Neural progenitor cell (in vitro differentiated cells): ENCODE results near the gene GDF10. TPM values are rescaled to one million over a fixed set of nuclear protein-coding genes. Genes with fewer than 3 reads are reported as not detected.
A peak's percentile ranks its signal among the peaks of the same experiment; 100 is the strongest.

ENCODE experiments used
- DNase-seq: peaks from one replicate; pipeline ENCODE4 v3.0.0-alpha.2; 2016; ENCODE audit warnings: low spot score
- H2AFZ ChIP-seq: fragments of 200-600 bp; sonication (generic); replicated peaks from 2 replicates; pipeline ENCODE4 v1.6.1; 2016; ENCODE audit warnings: antibody characterized with exemption
- H3F3A ChIP-seq: fragments of 200-600 bp; sonication (generic); 2 replicates; pipeline ENCODE4 v1.6.1; 2016; ENCODE audit warnings: antibody characterized with exemption, low read depth
- H3K27ac ChIP-seq: fragments of 200-600 bp; sonication (generic); 2 replicates; pipeline ENCODE4 v1.5.1; 2016; ENCODE audit warnings: mild to moderate bottlenecking
- H3K27me3 ChIP-seq: fragments of 200-600 bp; sonication (generic); 2 replicates; pipeline ENCODE4 v1.6.1; 2016; ENCODE audit warnings: mild to moderate bottlenecking, moderate library complexity
- H3K36me3 ChIP-seq: fragments of 200-600 bp; sonication (generic); 2 replicates; pipeline ENCODE4 v1.5.1; 2016
- H3K4me1 ChIP-seq: fragments of 200-600 bp; sonication (generic); 2 replicates; pipeline ENCODE4 v1.6.1; 2016; ENCODE audit warnings: mixed run types
- H3K4me2 ChIP-seq: fragments of 200-600 bp; sonication (generic); 2 replicates; pipeline ENCODE4 v1.6.1; 2016
- H3K4me3 ChIP-seq: fragments of 200-600 bp; sonication (generic); 2 replicates; pipeline ENCODE4 v1.5.1; 2016
- H3K79me2 ChIP-seq: fragments of 200-600 bp; sonication (generic); 2 replicates; pipeline ENCODE4 v1.6.1; 2016; ENCODE audit warnings: low read depth
- H3K9ac ChIP-seq: fragments of 200-600 bp; sonication (generic); 2 replicates; pipeline ENCODE4 v1.6.1; 2016
- H3K9me3 ChIP-seq: fragments of 200-600 bp; sonication (generic); 2 replicates; pipeline ENCODE4 v1.5.1; 2016; ENCODE audit warnings: low read depth
- H4K20me1 ChIP-seq: fragments of 200-600 bp; sonication (generic); 2 replicates; pipeline ENCODE4 v1.6.1; 2016; ENCODE audit warnings: low read depth
- H3K27ac Mint-ChIP-seq: 3 replicates; pipeline ENCODE4 v1.8.0; 2021; ENCODE audit warnings: mixed read lengths
- H3K27me3 Mint-ChIP-seq: 2 replicates; pipeline ENCODE4 v1.8.0; 2022; ENCODE audit warnings: low read depth, mild to moderate bottlenecking, inconsistent platforms, moderate library complexity, mixed read lengths; ENCODE audit not compliant: insufficient read depth
- H3K36me3 Mint-ChIP-seq: 3 replicates; pipeline ENCODE4 v1.8.0; 2021; ENCODE audit warnings: mixed read lengths
- H3K4me1 Mint-ChIP-seq: 3 replicates; pipeline ENCODE4 v1.8.0; 2021; ENCODE audit warnings: mixed read lengths
- H3K4me3 Mint-ChIP-seq: 3 replicates; pipeline ENCODE4 v1.8.0; 2021; ENCODE audit warnings: mild to moderate bottlenecking, moderate library complexity, mixed read lengths
- H3K9me3 Mint-ChIP-seq: 3 replicates; pipeline ENCODE4 v1.8.0; 2020; ENCODE audit warnings: mixed read lengths
- EZH2 ChIP-seq: fragments of 200-600 bp; sonication (generic); IDR thresholded peaks from 2 replicates; pipeline ENCODE4 v1.6.1; 2017; ENCODE audit warnings: antibody characterized with exemption, mild to moderate bottlenecking, moderate library complexity
- EZH2phosphoT487 ChIP-seq: fragments of 200-600 bp; sonication (generic); IDR thresholded peaks from 2 replicates; pipeline ENCODE4 v1.6.1; 2017; ENCODE audit warnings: antibody characterized with exemption
- total RNA-seq: library from RNA; depleted of rRNA; stranded (reverse); fragments of >200 nt; gene quantifications from 2 replicates; pipeline ENCODE4 v1.2.3, GENCODE V29; 2015; ENCODE audit warnings: low replicate concordance
- TF ChIP-seq, protein P1 (sequence below): fragments of 200-600 bp; sonication (generic); IDR thresholded peaks from 2 replicates; pipeline ENCODE4 v1.5.1; 2017; ENCODE audit warnings: antibody characterized with exemption, mild to moderate bottlenecking

GDF10 gene
- total RNA-seq, 1 donor from 2014 or later = 0.28 TPM

DNA sequence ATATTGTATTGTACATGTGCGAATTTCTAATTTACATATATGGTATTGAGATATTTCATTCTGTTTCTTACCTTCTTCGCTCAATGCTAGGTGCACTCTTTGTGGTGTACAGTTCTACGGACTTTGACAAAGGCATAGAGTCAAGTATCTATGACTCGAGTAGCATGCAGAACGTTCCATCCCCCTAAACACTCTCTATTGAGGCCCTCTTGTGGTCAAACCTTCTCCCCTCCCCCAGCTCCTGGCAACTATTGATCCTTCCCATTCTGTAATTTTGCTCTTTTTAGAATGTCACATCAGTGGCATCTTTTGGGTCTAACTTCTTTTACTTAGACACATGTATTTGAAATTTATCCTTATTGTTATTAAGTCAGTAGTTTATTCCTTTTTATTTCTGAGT lies 30.7 kb upstream of the GDF10 start:
- Histone ChIP-seq H3K79me2 (no peaks in the 10 kb centered on the region), H3K36me3 (peaks cover 6% of the 10 kb centered on the region), H3F3A (no peaks in the 10 kb centered on the region), H3K9ac (no peak overlapping the region), H3K27me3 (no peaks in the 10 kb centered on the region), H3K4me2 (no peak overlapping the region), H4K20me1 (no peaks in the 10 kb centered on the region), H3K9me3 (peaks cover 22% of the 10 kb centered on the region), H3K27ac (no peak overlapping the region), H3K4me1 (no peaks in the 10 kb centered on the region), H2AFZ (no peak overlapping the region), H3K4me3 (no peak overlapping the region)
- Mint-ChIP-seq H3K27me3 (peaks cover 3% of the 10 kb centered on the region), H3K9me3 (peaks cover 27% of the 10 kb centered on the region), H3K36me3 (no peaks in the 10 kb centered on the region), H3K4me1 (no peaks in the 10 kb centered on the region), H3K27ac (no peak overlapping the region), H3K4me3 (no peak overlapping the region)
- DNase-seq = no peak
- TF ChIP-seq, protein P1, sequence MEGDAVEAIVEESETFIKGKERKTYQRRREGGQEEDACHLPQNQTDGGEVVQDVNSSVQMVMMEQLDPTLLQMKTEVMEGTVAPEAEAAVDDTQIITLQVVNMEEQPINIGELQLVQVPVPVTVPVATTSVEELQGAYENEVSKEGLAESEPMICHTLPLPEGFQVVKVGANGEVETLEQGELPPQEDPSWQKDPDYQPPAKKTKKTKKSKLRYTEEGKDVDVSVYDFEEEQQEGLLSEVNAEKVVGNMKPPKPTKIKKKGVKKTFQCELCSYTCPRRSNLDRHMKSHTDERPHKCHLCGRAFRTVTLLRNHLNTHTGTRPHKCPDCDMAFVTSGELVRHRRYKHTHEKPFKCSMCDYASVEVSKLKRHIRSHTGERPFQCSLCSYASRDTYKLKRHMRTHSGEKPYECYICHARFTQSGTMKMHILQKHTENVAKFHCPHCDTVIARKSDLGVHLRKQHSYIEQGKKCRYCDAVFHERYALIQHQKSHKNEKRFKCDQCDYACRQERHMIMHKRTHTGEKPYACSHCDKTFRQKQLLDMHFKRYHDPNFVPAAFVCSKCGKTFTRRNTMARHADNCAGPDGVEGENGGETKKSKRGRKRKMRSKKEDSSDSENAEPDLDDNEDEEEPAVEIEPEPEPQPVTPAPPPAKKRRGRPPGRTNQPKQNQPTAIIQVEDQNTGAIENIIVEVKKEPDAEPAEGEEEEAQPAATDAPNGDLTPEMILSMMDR = peak; percentile 44
- TF ChIP-seq EZH2 (no peak), EZH2phosphoT487 (no peak)

- no peaks in the 10 kb centered on the region for H3K27me3 ChIP-seq
- H3K4me1 ChIP-seq = peaks cover 12% of the 10 kb centered on the region
- DNase-seq = no peak
- peak overlapping the region; percentile 14 for H3K4me2 ChIP-seq
- H3K36me3 ChIP-seq = peaks cover 6% of the 10 kb centered on the region
- peaks cover 5% of the 10 kb centered on the region for H3K27me3 Mint-ChIP-seq
- H3K9me3 ChIP-seq = peaks cover 15% of the 10 kb centered on the region
- H3K4me3 Mint-ChIP-seq = no peak overlapping the region
- H3K4me3 ChIP-seq = no peak overlapping the region
- H3K27ac ChIP-seq = peak overlapping the region; percentile 55
- TF ChIP-seq EZH2phosphoT487 (no peak), EZH2 (no peak)
- TF ChIP-seq, protein P1 = no peak
- peaks cover 20% of the 10 kb centered on the region for H3K9me3 Mint-ChIP-seq
- no peaks in the 10 kb centered on the region for H3K36me3 Mint-ChIP-seq
- H3K27ac Mint-ChIP-seq = no peak overlapping the region
- no peaks in the 10 kb centered on the region for H4K20me1 ChIP-seq
- H2AFZ ChIP-seq = no peak overlapping the region
- no peaks in the 10 kb centered on the region for H3K79me2 ChIP-seq
- peaks cover 4% of the 10 kb centered on the region for H3K4me1 Mint-ChIP-seq
- H3F3A ChIP-seq = peaks cover 13% of the 10 kb centered on the region
- H3K9ac ChIP-seq = no peak overlapping the region
Observed at GRCh38 chr10:47276071-47276470, 23.9 kb upstream of the GDF10 start.

GRCh38 chr10:47276576-47277351 lies 23.2 kb upstream of the GDF10 start:
- Mint-ChIP-seq H3K36me3 (no peaks in the 10 kb centered on the region), H3K4me3 (no peak overlapping the region), H3K4me1 (peaks cover 4% of the 10 kb centered on the region), H3K27ac (no peak overlapping the region), H3K9me3 (peaks cover 20% of the 10 kb centered on the region), H3K27me3 (peaks cover 5% of the 10 kb centered on the region)
- no peaks in the 10 kb centered on the region for H4K20me1 ChIP-seq
- H2AFZ ChIP-seq = no peak overlapping the region
- no peak overlapping the region for H3K27ac ChIP-seq
- TF ChIP-seq, protein P1 = no peak
- TF ChIP-seq EZH2phosphoT487 = no peak
- no peak for TF ChIP-seq EZH2
- H3F3A ChIP-seq = peaks cover 13% of the 10 kb centered on the region
- no peak overlapping the region for H3K4me3 ChIP-seq
- H3K36me3 ChIP-seq = peaks cover 6% of the 10 kb centered on the region
- DNase-seq = no peak
- H3K9me3 ChIP-seq = peaks cover 15% of the 10 kb centered on the region
- no peak overlapping the region for H3K9ac ChIP-seq
- H3K79me2 ChIP-seq = no peaks in the 10 kb centered on the region
- no peaks in the 10 kb centered on the region for H3K27me3 ChIP-seq
- H3K4me2 ChIP-seq = no peak overlapping the region
- H3K4me1 ChIP-seq = peaks cover 12% of the 10 kb centered on the region
